ENCODE measurements around the gene AMPD3.

Gene AMPD3

GRCh38 chr11:10503777-10504480, 48.9 kb downstream of the AMPD3 start:
- Mint-ChIP-seq H3K27ac (no peak overlapping the region), H3K36me3 (peaks cover 49 to 56% of the 10 kb centered on the region in 2 donors), H3K4me1 (peaks cover 16 to 22% of the 10 kb centered on the region in 2 donors), H3K27me3 (no peaks in the 10 kb centered on the region), H3K4me3 (no peak overlapping the region), H3K9me3 (no peaks in the 10 kb centered on the region)
- DNase-seq: no peak
- ATAC-seq (replicated peaks): no peak

- no peak overlapping the region for H3K4me3 Mint-ChIP-seq
These were observed 49.4 kb downstream of the AMPD3 start for GRCh38 chr11:10504490-10504889.

GRCh38 chr11:10505278-10506007, 50.4 kb downstream of the AMPD3 start:
- H3K36me3 Mint-ChIP-seq: peaks cover 34 to 42% of the 10 kb centered on the region in 2 donors
- ATAC-seq (replicated peaks): no peak
- H3K27me3 Mint-ChIP-seq: no peaks in the 10 kb centered on the region
- H3K9me3 Mint-ChIP-seq: no peaks in the 10 kb centered on the region
- DNase-seq: no peak
- no peak overlapping the region for H3K27ac Mint-ChIP-seq
- no peak overlapping the region for H3K4me3 Mint-ChIP-seq
- peaks cover 16 to 22% of the 10 kb centered on the region in 2 donors for H3K4me1 Mint-ChIP-seq

More at GRCh38 chr11:10504490-10504889, 49.4 kb downstream of the AMPD3 start:
- ATAC-seq (replicated peaks): no peak
- Mint-ChIP-seq H3K36me3 (peaks cover 43 to 51% of the 10 kb centered on the region in 2 donors), H3K9me3 (no peaks in the 10 kb centered on the region), H3K27ac (no peak overlapping the region), H3K4me1 (peaks cover 16 to 22% of the 10 kb centered on the region in 2 donors), H3K27me3 (no peaks in the 10 kb centered on the region)
- no peak for DNase-seq

GRCh38 chr11:10506008-10506370, 50.9 kb downstream of the AMPD3 start:
- peaks cover 35 to 42% of the 10 kb centered on the region in 2 donors for H3K36me3 Mint-ChIP-seq
- H3K4me1 Mint-ChIP-seq: peaks cover 19 to 22% of the 10 kb centered on the region in 2 donors
- H3K27ac Mint-ChIP-seq: no peak overlapping the region
- DNase-seq (no peak), ATAC-seq (replicated peaks) (no peak)
- no peaks in the 10 kb centered on the region for H3K27me3 Mint-ChIP-seq
- H3K4me3 Mint-ChIP-seq: no peak overlapping the region
- no peaks in the 10 kb centered on the region for H3K9me3 Mint-ChIP-seq

GRCh38 chr11:10511181-10511621, 56.1 kb downstream of the AMPD3 start:
- no peak overlapping the region for H3K4me3 Mint-ChIP-seq
- H3K27me3 Mint-ChIP-seq: no peaks in the 10 kb centered on the region
- H3K27ac Mint-ChIP-seq: no peak overlapping the region
- DNase-seq (no peak), ATAC-seq (replicated peaks) (no peak)
- peaks cover 6 to 8% of the 10 kb centered on the region in 2 donors for H3K4me1 Mint-ChIP-seq
- peaks cover 2 to 17% of the 10 kb centered on the region in 2 donors for H3K36me3 Mint-ChIP-seq
- H3K9me3 Mint-ChIP-seq: no peaks in the 10 kb centered on the region

- ATAC-seq (replicated peaks) (no peak), DNase-seq (no peak)
- H3K9me3 Mint-ChIP-seq: no peaks in the 10 kb centered on the region
- H3K27me3 Mint-ChIP-seq: no peaks in the 10 kb centered on the region
- peaks cover 12 to 15% of the 10 kb centered on the region in 2 donors for H3K4me1 Mint-ChIP-seq
- H3K27ac Mint-ChIP-seq: no peak overlapping the region
- H3K36me3 Mint-ChIP-seq: peaks cover 9 to 25% of the 10 kb centered on the region in 2 donors
- H3K4me3 Mint-ChIP-seq: no peak overlapping the region
These were observed 59.1 kb downstream of the AMPD3 start for GRCh38 chr11:10514202-10514601.

GRCh38 chr11:10514709-10515108, 59.6 kb downstream of the AMPD3 start:
- Mint-ChIP-seq H3K4me3 (no peak overlapping the region), H3K9me3 (no peaks in the 10 kb centered on the region), H3K27ac (no peak overlapping the region), H3K36me3 (peaks cover 10 to 25% of the 10 kb centered on the region in 2 donors), H3K27me3 (no peaks in the 10 kb centered on the region), H3K4me1 (peaks cover 12 to 15% of the 10 kb centered on the region in 2 donors)
- no peak for DNase-seq
- no peak for ATAC-seq (replicated peaks)

GRCh38 chr11:10515418-10515817, 60.4 kb downstream of the AMPD3 start:
- no peak overlapping the region for H3K27ac Mint-ChIP-seq
- H3K27me3 Mint-ChIP-seq: no peaks in the 10 kb centered on the region
- peaks cover 11 to 25% of the 10 kb centered on the region in 2 donors for H3K36me3 Mint-ChIP-seq
- ATAC-seq (replicated peaks) (no peak), DNase-seq (no peak)
- H3K4me3 Mint-ChIP-seq: no peak overlapping the region
- peaks cover 12 to 15% of the 10 kb centered on the region in 2 donors for H3K4me1 Mint-ChIP-seq
- no peaks in the 10 kb centered on the region for H3K9me3 Mint-ChIP-seq

GRCh38 chr11:10518123-10518522, 63.1 kb downstream of the AMPD3 start:
- H3K4me3 Mint-ChIP-seq: no peak overlapping the region
- peaks cover 13 to 25% of the 10 kb centered on the region in 2 donors for H3K36me3 Mint-ChIP-seq
- H3K27me3 Mint-ChIP-seq: no peaks in the 10 kb centered on the region
- DNase-seq (no peak), ATAC-seq (replicated peaks) (no peak)
- H3K9me3 Mint-ChIP-seq: no peaks in the 10 kb centered on the region
- no peak overlapping the region for H3K27ac Mint-ChIP-seq
- H3K4me1 Mint-ChIP-seq: peaks cover 12 to 14% of the 10 kb centered on the region in 2 donors

GRCh38 chr11:10518891-10519290, 63.8 kb downstream of the AMPD3 start:
- no peaks in the 10 kb centered on the region for H3K9me3 Mint-ChIP-seq
- H3K27ac Mint-ChIP-seq: no peak overlapping the region
- H3K36me3 Mint-ChIP-seq: peaks cover 15 to 29% of the 10 kb centered on the region in 2 donors
- DNase-seq (no peak), ATAC-seq (replicated peaks) (no peak)
- no peak overlapping the region for H3K4me3 Mint-ChIP-seq
- peaks cover 12 to 15% of the 10 kb centered on the region in 2 donors for H3K4me1 Mint-ChIP-seq
- no peaks in the 10 kb centered on the region for H3K27me3 Mint-ChIP-seq

GRCh38 chr11:10519630-10520029, 64.6 kb downstream of the AMPD3 start:
- DNase-seq (no peak), ATAC-seq (replicated peaks) (no peak)
- Mint-ChIP-seq H3K4me3 (no peak overlapping the region), H3K27ac (no peak overlapping the region), H3K4me1 (peaks cover 12 to 13% of the 10 kb centered on the region in 2 donors), H3K27me3 (no peaks in the 10 kb centered on the region), H3K9me3 (no peaks in the 10 kb centered on the region), H3K36me3 (peaks cover 15 to 25% of the 10 kb centered on the region in 2 donors)

- Mint-ChIP-seq H3K9me3 (no peaks in the 10 kb centered on the region), H3K4me1 (peaks cover 6 to 11% of the 10 kb centered on the region in 2 donors), H3K4me3 (no peak overlapping the region), H3K27ac (no peak overlapping the region), H3K36me3 (peaks cover 15 to 20% of the 10 kb centered on the region in 2 donors), H3K27me3 (no peaks in the 10 kb centered on the region)
- DNase-seq (no peak), ATAC-seq (replicated peaks) (no peak)
These were observed 65.5 kb downstream of the AMPD3 start for GRCh38 chr11:10520562-10520961.

- H3K36me3 Mint-ChIP-seq: peaks cover 17 to 23% of the 10 kb centered on the region in 2 donors
- H3K4me3 Mint-ChIP-seq: no peak overlapping the region
- H3K4me1 Mint-ChIP-seq: peaks cover 16 to 18% of the 10 kb centered on the region in 2 donors
- H3K9me3 Mint-ChIP-seq: no peaks in the 10 kb centered on the region
- H3K27me3 Mint-ChIP-seq: no peaks in the 10 kb centered on the region
- H3K27ac Mint-ChIP-seq: no peak overlapping the region
- ATAC-seq (replicated peaks) (no peak), DNase-seq (no peak)
These were observed 67.2 kb downstream of the AMPD3 start for GRCh38 chr11:10522276-10522675.

- Mint-ChIP-seq H3K27ac (no peak overlapping the region), H3K4me1 (peaks cover 19 to 22% of the 10 kb centered on the region in 2 donors), H3K4me3 (no peak overlapping the region), H3K9me3 (no peaks in the 10 kb centered on the region), H3K27me3 (no peaks in the 10 kb centered on the region), H3K36me3 (peaks cover 17 to 22% of the 10 kb centered on the region in 2 donors)
- no peak for ATAC-seq (replicated peaks)
- DNase-seq: no peak
These were observed 67.9 kb downstream of the AMPD3 start for GRCh38 chr11:10522921-10523320.

- Mint-ChIP-seq H3K4me1 (peaks cover 19 to 27% of the 10 kb centered on the region in 2 donors), H3K27ac (no peak overlapping the region), H3K9me3 (no peaks in the 10 kb centered on the region), H3K36me3 (peaks cover 22 to 31% of the 10 kb centered on the region in 2 donors), H3K27me3 (no peaks in the 10 kb centered on the region), H3K4me3 (no peak overlapping the region)
- no peak for DNase-seq
- no peak for ATAC-seq (replicated peaks)
These were observed 69.4 kb downstream of the AMPD3 start for GRCh38 chr11:10524471-10524870.

Measured in stimulated activated naive B cell treated with anti-CD40 and anti-IgM and Interleukin-4, amounts not matched to agents 10 μg/mL and 1 μg/mL and 100 μg/mL, for 72 hours (primary cell).